Measurements from ENCODE around the gene ARHGAP24.

The ARHGAP24 gene

DNA sequence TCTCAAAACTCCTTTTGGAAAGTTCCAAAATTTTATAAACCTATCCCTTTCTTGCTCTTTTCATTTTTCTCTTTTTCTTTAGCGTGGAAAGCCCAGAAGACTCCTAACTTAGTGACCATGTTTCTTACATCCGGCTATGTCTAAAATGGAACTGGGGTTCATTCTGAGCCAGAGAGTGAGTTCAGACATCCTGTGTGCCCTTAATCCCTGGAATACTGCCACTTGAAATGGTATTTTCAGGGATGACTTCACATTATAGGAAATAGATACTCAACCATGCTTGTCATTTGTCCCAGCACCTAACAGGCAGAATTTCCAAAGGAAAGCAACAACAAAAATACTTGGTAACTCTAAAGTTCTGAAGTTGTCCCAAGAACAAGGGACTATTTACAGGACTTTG, 379.6 kb downstream of the ARHGAP24 start:
- TF ChIP-seq, protein P1, sequence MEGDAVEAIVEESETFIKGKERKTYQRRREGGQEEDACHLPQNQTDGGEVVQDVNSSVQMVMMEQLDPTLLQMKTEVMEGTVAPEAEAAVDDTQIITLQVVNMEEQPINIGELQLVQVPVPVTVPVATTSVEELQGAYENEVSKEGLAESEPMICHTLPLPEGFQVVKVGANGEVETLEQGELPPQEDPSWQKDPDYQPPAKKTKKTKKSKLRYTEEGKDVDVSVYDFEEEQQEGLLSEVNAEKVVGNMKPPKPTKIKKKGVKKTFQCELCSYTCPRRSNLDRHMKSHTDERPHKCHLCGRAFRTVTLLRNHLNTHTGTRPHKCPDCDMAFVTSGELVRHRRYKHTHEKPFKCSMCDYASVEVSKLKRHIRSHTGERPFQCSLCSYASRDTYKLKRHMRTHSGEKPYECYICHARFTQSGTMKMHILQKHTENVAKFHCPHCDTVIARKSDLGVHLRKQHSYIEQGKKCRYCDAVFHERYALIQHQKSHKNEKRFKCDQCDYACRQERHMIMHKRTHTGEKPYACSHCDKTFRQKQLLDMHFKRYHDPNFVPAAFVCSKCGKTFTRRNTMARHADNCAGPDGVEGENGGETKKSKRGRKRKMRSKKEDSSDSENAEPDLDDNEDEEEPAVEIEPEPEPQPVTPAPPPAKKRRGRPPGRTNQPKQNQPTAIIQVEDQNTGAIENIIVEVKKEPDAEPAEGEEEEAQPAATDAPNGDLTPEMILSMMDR (IDR thresholded peaks at IDR 0.05) = no peak

DNA sequence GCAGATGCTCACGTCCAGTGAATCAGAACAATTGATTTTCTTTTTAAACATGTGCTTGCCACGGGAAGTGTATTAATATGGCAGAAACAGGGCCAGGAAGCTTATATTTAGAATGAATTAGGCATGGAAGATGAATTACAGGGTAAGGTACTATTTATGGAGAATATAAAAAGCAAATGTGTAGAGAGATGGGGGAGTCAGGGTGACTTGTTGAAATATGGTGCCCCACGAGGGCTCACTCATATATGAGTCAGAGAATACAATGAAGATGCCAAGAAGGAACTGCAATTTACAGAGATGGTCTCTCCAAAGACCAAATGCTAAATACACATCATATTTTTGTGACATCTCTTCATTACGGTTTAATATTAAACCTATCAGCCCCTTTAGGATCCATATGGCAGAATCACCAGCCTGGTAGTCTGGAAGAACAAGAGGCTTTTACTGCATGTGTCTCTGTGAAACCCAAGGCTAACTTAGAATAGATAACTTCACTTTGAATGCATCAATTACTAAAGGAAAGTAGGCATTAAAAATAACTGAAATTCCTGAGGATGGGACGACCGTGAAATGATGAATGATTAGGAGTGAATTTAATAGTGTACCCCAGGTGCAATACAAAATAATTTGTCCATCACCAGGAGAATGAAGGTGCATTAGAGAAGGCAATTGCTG, 385.3 kb downstream of the ARHGAP24 start:
- TF ChIP-seq, protein P1 (IDR thresholded peaks at IDR 0.05) = no peak

DNA sequence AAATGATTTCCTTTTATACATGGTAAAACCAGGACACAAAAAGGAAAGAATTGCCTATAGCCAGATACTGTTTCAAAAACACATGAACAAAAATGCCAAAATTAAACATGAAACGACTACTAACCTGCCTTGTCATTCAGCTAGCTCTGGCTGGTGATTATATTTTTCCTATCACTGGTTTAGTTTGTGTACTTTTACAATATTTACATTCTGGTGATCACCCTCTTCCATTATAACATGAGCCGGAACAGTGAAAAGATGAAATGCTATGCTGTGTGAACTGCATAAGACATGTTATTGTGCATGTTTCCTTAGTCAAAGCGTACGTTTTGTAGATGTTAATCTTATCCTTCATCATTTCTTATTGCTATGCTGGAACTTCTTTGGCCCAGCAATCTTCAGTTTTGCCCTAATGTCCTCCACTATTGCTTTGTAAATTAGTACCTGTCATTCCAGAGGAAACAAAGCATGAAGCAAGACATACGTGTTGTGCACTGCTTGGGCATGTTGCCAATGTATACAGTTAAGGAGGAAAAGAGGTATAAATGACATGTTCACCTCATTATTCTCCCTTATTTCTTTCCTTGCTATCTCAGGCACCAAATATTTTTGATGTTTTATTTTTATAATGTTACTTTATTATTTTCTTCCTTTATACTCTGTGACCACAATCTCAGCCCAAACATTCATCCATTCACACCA, 386.3 kb downstream of the ARHGAP24 start:
- TF ChIP-seq, protein P1 (IDR thresholded peaks at IDR 0.05) = no peak

DNA sequence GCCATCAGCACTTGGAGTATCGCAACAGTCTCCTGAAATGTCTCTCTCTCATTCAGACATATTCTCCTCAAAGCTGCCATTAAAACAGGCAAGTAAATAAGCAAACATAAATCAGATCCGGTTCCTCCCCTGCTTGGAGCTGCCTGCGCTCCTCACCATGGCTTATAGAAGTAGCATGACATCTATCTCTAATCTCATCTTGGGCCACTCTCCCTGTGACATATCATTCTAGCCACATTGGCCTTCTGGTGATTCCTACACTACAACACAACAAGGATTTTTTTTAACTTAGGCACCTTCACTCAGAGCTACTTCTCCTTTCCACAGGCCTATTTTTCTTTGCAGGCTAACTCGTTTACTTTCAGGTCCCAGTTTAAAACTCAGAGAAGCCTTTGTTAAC, 387.9 kb downstream of the ARHGAP24 start:
- TF ChIP-seq, protein P1 (IDR thresholded peaks at IDR 0.05) = no peak

DNA sequence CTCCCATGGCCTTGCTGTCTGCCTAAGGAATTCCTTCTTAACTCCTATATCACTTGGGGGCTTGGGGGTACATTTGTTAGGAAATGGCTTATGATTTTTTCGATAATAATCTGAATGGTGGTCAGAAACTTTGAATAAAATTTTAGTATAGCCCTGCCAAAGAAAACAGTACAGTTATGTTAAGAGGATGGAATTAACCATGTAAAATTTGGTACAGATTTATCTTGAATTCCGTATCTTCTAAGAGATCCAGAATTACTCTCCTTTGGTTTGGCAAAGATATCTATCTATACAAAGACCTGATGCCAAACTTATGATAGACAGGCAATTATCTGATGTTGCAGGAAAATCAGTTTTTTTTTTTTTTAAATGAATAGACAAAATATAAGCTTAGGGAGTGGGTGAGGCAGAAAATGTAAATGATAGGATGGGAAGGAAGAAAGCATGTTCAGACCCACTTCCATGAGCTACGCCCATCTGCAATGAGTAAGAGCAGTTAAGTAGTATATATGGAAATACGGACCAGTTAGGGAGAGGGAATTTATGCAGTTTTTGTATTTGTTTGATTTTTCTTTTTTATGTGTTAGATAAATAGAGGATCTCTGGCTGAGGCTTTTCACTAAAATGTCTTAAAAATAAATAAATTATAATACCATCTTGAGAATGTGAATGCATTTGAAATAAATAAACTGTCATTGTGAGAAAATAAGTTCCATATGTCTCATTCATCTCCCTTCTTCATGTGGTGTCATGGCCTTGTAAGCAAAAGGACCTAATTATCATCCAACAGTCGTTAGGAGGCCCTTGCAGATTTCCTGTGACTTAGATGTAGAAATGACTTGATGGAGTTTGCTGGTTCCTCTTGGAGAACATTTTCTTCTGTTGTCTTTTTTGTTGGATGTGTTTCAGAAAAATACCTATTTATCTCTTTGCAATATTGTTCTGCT, 389.6 kb downstream of the ARHGAP24 start:
- TF ChIP-seq, protein P1 (IDR thresholded peaks at IDR 0.05) = no peak

DNA sequence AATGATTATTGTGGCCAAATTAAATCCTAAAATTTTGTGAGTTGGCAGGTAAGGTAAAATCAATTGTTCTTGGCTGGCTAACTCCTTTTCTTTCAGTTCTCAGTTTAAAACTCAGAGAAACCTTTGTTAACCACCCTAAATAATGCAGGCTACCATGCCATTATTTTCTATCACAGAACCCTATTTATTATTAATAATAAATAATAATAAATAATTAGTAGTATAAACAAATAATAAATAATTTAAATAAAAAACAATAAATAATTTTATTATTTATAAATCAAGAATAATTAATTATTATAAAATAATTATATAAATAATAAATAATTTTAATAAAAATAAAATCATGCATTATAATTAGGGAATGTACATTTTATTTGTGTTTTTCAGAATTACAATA, 390.3 kb downstream of the ARHGAP24 start:
- TF ChIP-seq, protein P1 (IDR thresholded peaks at IDR 0.05) = no peak

DNA sequence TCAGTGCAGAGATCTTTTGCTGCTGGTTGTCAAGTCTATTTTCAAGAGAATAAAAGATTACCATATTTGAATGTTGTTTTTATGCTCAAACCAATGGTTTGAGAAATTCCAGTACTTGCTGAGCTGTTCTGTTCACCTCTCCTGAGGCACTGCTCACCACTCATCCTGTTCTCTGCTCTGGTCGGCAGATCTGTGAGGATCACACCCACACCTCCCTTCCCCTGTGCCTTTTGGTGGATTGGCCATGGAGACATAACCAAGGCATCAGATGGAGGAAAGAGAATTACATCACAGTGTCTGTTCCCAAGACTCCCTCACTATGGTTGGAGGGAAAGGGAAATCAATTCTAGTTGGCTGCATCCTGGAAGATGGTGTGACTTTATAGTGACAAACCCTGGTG, 391.6 kb downstream of the ARHGAP24 start:
- TF ChIP-seq, protein P1 (IDR thresholded peaks at IDR 0.05) = no peak

Data from LNCAP (cell line).